ENCODE results near the gene STARD3.

The STARD3 gene

DNA sequence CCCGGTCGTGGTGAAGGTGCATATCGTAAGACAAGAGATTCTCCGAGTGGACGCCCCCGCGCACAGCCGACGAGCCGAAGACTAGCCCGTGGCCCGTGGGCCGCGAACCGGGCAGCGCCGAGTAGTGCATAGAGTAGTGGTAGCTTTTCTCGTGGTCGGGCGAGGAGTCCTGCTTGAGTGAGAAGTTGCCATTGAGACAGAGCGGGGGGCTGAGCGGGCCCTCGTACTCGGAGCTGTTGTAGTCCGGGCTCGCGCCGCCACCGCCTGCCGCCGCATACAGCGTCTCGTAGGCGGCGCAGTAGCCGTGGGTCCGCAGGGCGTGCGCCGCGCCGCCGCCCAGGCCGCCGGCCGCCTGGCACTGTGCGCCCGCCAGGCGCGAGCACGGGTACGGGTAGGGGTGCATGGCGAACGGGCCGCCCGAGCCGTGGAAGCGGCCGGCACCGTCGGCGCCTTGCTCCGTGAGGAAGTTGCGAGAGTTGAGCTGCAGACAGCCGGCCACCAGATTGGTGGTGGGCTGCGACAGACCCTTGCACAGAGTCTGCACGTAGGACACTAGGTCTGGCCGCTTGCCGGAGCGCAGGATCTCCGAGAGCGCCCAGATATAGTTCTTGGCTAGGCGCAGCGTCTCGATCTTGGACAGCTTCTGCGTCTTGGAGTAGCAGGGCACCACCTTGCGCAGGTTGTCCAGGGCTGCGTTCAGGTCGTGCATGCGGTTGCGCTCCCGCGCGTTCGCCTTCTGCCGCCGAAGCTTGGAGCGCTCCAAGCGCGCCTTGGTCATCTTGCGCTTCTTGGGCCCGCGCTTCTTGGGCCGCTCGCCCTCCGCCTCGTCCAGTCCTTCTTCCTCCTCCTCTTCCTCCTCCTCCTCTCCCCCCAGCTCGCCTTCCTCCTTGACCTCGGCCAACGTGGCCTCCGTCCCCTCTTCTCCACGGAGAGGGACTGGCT lies 31.2 kb upstream of the STARD3 start:
- no peak overlapping the region for H3K4me3 ChIP-seq (ENCODE audit: low read depth, low read length)
- TF ChIP-seq, protein P1, sequence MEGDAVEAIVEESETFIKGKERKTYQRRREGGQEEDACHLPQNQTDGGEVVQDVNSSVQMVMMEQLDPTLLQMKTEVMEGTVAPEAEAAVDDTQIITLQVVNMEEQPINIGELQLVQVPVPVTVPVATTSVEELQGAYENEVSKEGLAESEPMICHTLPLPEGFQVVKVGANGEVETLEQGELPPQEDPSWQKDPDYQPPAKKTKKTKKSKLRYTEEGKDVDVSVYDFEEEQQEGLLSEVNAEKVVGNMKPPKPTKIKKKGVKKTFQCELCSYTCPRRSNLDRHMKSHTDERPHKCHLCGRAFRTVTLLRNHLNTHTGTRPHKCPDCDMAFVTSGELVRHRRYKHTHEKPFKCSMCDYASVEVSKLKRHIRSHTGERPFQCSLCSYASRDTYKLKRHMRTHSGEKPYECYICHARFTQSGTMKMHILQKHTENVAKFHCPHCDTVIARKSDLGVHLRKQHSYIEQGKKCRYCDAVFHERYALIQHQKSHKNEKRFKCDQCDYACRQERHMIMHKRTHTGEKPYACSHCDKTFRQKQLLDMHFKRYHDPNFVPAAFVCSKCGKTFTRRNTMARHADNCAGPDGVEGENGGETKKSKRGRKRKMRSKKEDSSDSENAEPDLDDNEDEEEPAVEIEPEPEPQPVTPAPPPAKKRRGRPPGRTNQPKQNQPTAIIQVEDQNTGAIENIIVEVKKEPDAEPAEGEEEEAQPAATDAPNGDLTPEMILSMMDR (IDR thresholded peaks at IDR 0.05; ENCODE audit: insufficient read depth, low read depth, low read length, missing control alignments) = no peak
- DNase-seq (ENCODE audit: low read depth) = no peak

DNA sequence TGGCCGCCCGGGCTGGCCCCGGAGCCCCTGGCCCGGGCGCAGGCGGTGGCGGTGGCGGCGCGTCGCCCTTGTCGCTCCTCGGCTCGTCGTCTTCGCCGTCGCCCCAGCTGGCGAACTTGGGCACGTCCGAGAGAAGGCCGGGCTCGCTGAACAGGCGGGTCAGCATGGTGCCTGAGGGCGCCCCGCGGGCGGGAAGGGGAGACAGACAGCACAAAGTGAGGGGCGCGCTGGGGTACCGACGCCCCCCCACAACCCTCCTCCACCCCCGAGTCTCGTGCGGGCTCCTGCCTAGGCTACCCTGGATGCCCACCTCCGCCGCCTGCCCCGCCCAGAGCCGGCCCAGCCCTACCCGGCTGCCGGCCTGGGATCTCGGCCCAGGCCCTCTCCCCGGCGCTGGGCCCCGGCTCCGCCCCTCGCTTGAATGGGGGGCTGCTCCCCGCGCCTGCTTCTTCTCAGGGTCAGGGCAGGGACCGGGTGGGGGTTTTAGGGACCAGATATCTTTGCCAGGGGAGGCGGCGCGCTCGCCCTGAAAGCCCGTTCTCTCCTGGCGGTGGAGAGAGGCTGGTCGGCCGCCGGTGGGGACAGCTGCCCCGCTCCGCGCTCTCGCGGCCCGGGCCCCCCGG lies 30.4 kb upstream of the STARD3 start:
- no peak overlapping the region for H3K4me3 ChIP-seq (ENCODE audit: low read depth, low read length)
- TF ChIP-seq, protein P1 (IDR thresholded peaks at IDR 0.05; ENCODE audit: insufficient read depth, low read depth, low read length, missing control alignments) = no peak

DNA sequence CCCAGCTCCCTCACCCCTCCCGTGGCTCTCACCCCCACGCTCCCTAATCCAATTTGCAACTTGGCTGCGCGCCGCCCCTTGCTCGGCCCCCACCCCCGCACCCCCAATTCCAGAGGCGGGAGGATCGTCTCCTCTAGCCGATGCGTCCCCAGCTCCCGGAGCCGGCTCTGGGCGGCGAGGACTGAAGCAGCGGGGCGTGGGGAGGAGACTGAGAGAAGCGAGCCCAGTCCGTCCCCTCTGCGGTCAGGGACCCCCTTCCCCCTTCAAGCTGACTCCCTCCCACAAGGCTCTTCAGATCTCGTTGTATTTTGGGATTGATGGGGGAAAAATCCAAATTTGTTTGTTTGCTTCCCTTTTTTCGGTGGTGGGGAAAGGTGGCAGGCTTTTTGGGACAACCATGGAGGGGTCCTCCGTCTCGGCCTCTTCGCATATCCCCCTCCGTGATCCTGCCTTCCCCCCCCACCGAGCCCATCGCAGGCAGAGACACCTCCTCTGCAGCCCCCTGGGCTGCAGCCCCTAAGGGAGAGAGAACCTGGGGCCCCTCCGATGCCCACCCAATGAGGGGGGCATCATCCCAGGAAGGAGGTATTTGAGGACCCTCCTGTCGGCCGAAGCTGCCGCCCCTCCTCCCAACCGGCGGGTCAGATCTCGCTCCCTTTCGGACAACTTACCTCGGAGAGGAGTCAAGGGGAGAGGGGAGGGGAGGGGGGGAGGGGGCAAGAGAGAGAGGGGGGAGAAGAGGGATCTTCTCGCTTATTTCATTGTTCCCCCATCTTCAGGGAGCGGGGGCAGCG lies 29.7 kb upstream of the STARD3 start:
- TF ChIP-seq, protein P1 (IDR thresholded peaks at IDR 0.05; ENCODE audit: insufficient read depth, low read depth, low read length, missing control alignments) = no peak
- no peak for DNase-seq (ENCODE audit: low read depth)
- no peak overlapping the region for H3K4me3 ChIP-seq (ENCODE audit: low read depth, low read length)

More for the DNA sequence above, 30.4 kb upstream of the STARD3 start:
- no peak for DNase-seq (ENCODE audit: low read depth)

DNA sequence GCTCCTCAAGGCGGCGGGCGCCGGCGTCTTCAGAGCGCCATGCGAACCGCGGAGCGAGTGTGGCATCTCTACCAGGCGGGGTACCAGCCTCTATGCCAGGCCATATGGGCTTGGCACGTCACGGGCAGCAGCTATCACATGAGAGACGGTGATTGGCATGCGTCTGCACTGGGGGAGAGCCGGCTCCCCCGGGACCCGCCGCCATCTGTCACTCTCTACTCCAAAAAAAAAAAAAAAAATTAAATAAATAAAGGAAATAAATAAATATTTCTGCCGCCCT lies 29.2 kb upstream of the STARD3 start, which contains the start of gene NEUROD2:
TSS of gene NEUROD2 (minus strand) at position 70 of the 280 bp plus-strand sequence. CDS start 1,321 bp downstream, outside the sequence.
- TF ChIP-seq, protein P1 (IDR thresholded peaks at IDR 0.05; ENCODE audit: insufficient read depth, low read depth, low read length, missing control alignments) = no peak
- H3K4me3 ChIP-seq (ENCODE audit: low read depth, low read length) = no peak within 1 kb of the TSS
- no peak for DNase-seq (ENCODE audit: low read depth)

DNA sequence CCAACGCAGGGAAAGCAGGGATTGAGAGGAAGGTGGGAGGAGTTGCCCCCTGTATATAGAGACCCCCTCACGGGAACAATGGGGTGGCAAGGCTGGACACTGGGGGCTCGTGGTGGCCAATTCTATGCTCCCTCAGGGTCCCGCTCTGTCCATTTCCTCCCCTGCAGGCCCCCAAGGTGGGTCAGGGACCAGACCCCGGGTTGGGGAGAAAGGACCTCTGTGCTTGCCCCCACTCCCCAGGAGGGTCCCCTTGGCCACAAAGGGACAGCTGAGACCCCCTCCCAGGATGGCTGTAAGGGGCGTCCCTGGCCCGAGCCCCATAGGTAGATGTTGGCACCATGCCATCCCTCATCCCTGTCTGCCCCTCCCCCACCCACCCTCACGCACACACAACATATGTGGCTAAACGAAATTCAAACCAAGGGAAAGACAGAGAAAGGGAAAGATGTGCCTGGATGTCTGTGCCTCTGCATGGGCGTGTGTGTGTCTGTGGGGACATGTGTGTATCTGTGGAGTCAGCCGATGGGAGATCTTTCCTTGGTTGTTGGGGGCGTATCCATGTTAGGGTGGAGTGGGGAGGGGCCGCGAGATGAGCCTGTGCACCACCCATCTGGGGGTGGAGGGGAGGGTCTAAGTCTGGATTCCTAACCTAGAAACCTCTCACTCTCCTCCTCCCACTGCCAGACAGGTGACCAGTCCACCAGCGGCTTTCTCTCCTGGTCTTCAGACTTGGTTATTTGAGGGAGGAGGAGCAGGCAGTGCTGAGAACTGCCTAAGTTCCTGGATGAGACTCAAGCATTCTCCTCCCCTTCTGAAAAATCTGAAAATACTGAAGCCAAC lies 28.6 kb upstream of the STARD3 start:
- no peak overlapping the region for H3K4me3 ChIP-seq (ENCODE audit: low read depth, low read length)
- DNase-seq (ENCODE audit: low read depth) = no peak
- TF ChIP-seq, protein P1 (IDR thresholded peaks at IDR 0.05; ENCODE audit: insufficient read depth, low read depth, low read length, missing control alignments) = no peak

DNA sequence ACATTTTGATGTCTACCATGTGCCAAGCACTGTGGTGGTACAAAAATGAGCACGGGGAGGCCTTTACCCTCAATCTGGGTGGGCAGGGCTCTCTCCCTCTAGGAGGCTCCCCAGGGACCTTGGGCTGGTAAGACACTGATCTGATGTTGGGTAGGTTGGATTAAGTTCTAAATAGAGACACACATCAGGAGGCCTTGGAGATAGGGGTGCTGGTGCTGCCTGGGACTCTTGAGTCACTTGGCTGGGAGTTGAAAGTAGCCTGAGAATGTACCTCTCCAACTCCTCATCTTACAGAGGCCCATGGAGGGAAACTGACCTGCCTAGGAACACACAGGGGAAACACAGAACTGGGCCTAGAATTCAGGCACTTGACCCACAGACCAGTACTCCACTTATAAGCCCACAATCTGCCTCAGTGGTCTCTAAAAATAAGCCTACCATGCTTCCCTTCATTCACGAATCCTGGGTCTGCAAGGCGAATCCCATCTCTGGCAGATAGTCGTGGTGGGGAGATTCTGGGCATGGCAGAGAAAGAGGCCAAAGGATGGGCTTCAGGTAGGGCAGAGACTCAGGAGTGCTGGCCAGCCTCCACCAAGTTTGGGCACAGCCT lies 27.4 kb upstream of the STARD3 start:
- DNase-seq (ENCODE audit: low read depth) = no peak
- TF ChIP-seq, protein P1 (IDR thresholded peaks at IDR 0.05; ENCODE audit: insufficient read depth, low read depth, low read length, missing control alignments) = no peak
- H3K4me3 ChIP-seq (ENCODE audit: low read depth, low read length) = no peak overlapping the region
